Erythroblast (primary cell): ENCODE measurements around the gene MYO1D.

Source experiments
- GATA1 ChIP-seq: IDR thresholded peaks from 2 replicates; pipeline ENCODE4 v1.6.1; 2011; ENCODE audit warnings: low read depth, mild to moderate bottlenecking, control low read depth, low read length, moderate library complexity
- POLR2A ChIP-seq: IDR thresholded peaks from 2 replicates; pipeline ENCODE4 v1.6.1; 2011; ENCODE audit warnings: mild to moderate bottlenecking, low read length

GRCh38 chr17:32917081-32917480, 40.2 kb upstream of the MYO1D start:
- no peak for TF ChIP-seq POLR2A
- TF ChIP-seq GATA1: no peak
